22Rv1 (cell line): Measurements from ENCODE around the gene SIL1.
"Not testable (repeated sequence)": the region's sequence is repeated elsewhere in the genome, so short reads cannot be mapped to it uniquely, and the experiment has no call there.

Experiments
- H3K27ac ChIP-seq: fragments of 450-650 bp; 2 replicates; pipeline ENCODE4 v1.5.1; 2017
- ZFX ChIP-seq: fragments of 450-650 bp; IDR thresholded peaks from 2 replicates; pipeline ENCODE4 v1.6.1; 2017; ENCODE audit warnings: antibody characterized with exemption, borderline replicate concordance
- TF ChIP-seq, protein P1 (sequence below): fragments of 450-650 bp; IDR thresholded peaks from 2 replicates; pipeline ENCODE4 v1.5.1; 2017; ENCODE audit warnings: mild to moderate bottlenecking

Gene SIL1

DNA sequence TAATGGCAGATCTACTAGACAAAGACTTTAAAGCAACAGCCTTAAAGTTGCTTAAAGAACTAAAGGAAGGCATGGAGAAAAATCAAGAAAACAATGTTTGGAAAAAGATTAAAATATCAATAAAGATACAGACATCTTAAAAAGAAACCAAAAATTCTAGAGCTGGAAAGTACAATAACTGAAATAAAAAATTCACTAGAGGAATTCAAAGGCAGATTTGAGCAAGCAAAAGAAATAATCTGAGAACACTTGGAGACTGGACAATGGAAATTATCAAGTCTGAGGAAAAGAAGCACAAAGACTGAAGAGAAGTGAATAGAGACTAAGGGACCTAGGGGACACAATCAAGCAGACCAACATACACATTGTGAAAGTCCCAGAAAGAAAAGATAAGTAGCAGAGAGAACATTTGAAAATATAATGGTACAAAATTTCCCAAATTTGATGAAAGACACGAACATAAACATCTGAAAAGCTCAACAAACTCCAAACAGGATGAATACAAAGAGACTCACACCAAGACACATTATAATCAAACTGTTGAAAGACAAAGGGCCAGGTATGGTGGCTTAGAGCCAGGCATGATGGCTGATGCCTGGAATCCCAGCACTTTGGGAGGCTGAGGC is 26.3 kb downstream of the SIL1 start:
- H3K27ac ChIP-seq, result no peak overlapping the region
- TF ChIP-seq, protein P1, sequence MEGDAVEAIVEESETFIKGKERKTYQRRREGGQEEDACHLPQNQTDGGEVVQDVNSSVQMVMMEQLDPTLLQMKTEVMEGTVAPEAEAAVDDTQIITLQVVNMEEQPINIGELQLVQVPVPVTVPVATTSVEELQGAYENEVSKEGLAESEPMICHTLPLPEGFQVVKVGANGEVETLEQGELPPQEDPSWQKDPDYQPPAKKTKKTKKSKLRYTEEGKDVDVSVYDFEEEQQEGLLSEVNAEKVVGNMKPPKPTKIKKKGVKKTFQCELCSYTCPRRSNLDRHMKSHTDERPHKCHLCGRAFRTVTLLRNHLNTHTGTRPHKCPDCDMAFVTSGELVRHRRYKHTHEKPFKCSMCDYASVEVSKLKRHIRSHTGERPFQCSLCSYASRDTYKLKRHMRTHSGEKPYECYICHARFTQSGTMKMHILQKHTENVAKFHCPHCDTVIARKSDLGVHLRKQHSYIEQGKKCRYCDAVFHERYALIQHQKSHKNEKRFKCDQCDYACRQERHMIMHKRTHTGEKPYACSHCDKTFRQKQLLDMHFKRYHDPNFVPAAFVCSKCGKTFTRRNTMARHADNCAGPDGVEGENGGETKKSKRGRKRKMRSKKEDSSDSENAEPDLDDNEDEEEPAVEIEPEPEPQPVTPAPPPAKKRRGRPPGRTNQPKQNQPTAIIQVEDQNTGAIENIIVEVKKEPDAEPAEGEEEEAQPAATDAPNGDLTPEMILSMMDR, result no peak
- no peak for TF ChIP-seq ZFX

DNA sequence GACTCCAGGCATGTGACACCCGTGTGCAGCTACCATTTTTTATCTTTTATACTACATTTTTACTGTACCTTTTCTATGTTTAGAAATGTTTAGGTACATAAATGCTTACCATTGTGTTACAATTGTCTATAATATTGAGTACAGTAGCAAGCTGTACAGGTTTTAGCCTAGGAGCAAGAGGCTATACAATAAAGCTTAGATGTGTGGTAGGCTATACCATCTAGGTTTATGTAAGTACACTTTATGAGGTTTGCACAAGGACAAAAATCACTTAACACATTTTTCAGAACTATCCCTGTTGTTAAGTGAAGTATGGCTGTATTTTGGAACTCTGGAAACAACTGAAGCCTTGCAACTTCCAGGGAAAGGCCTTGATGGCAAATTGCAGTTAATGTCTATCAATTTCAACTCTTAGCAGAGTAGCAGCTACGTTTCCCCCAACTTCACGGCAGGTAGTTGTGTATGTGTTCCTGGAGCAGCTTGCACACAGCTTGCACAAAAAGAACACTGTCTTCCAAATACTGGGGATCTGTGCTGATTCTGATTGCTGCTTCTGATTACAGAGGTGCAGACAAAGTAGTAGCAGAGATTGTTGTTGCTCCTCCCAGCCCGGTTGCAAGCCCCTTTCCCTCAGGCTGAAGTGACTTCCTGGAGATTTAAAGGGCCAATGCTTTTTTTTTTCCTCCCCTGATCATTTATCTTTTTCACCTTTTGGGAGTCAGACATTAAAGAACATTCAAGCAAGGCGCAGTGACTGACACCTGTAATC is 30.0 kb downstream of the SIL1 start:
- TF ChIP-seq, protein P1, result no peak
- TF ChIP-seq ZFX, result no peak

DNA sequence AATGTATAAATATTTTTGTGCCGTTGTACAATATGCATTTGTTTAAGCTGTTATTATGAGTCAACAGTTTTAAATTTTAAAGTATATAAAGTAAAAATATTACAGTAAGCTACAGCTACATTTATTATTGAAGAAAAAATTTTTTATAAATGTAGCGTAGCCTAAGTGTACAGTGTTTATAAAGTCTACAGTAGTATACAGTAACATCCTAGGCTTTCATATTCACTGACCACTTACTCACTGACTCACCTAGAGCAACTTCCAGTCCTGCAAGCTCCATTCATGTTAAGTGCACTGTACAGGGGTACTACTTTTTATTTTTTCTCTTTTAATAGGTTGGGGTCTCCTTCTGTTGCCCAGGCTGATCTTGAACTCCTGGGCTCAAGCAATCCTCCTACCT is 30.6 kb downstream of the SIL1 start:
- TF ChIP-seq ZFX, result no peak
- TF ChIP-seq, protein P1, result no peak
- no peak overlapping the region for H3K27ac ChIP-seq

More for the DNA sequence above, 30.0 kb downstream of the SIL1 start:
- H3K27ac ChIP-seq, result no peak overlapping the region

DNA sequence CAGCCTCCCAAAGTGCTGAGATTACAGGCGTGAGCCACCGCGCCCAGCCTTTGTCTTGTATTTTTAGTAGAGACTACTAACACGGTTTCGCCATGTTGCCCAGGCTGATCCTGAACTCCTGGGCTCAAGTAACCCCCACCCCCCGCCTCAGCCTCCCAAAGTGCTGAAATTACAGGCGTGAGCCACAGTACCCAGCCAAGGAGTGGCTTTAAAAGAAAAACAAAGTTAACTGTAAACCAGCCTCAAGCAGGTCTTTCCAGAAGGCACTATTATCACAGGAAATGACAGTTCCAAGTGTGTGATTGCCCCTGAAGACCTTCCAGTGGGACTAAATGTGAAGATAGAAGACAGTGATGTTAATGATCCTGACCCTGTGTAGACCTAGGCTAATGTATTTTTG is 31.1 kb downstream of the SIL1 start:
- H3K27ac ChIP-seq, result no peak overlapping the region
- TF ChIP-seq ZFX, result no peak
- TF ChIP-seq, protein P1, result no peak

DNA sequence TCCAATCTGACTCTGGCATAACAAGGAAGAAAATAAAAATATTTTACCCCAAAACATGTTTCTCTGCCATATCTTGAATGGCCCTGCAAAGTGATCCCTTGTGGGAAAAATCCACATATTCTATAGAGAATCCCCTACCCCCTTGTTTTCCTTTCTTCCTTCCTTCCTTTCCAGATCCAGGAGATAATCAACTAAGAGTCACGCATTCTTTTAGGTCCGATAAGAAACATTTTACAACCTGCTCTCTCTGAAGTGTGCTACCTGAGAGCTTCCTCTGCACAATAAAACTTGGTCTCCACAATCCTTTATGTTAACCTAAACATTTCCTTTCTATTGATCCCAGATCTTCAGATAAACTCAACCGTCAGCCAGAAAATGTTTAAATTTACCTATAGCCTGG is 33.3 kb downstream of the SIL1 start:
- not testable (repeated sequence) for H3K27ac ChIP-seq

DNA sequence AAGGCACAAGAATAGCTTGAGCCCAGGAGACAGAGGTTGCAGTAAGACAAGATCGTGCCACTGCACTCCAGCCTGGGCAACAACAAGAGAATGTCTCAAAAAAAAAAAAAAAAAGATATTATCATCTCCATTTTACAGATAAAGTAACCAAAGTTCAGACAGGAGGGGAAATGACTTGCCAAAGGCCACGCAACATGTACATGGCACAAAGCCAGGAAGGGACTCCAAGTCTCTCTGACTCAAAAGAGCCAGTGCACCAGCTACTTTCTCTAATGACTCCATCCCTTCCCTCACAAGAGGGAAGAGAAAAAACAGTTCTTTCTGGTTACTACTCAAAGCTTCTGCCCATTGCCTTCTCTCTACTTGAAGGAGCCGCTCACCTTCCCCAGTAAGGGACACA is 34.1 kb downstream of the SIL1 start:
- no peak overlapping the region for H3K27ac ChIP-seq
- TF ChIP-seq ZFX, result no peak
- TF ChIP-seq, protein P1, result no peak

DNA sequence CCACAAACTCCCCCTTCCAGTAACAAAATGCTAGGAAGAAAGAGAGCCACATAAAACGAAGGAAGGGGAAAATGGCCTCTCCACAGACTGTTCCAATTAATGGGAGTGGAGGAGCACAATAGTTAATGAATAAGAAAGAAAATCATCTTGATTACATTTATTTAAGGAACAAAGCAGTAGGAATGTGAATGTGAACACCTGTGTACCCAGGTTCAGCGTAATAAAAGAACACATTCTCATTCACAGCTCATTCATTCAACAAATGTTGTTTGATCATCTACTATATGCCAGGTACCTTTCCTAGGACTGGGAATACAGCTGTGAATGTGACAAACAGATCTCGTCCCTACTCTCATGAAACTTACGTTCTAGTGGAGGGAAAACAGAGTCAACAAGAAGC is 35.7 kb downstream of the SIL1 start:
- H3K27ac ChIP-seq, result no peak overlapping the region
- TF ChIP-seq, protein P1, result no peak
